Stimulated activated naive B cell treated with anti-CD40 and anti-IgM and Interleukin-4, amounts not matched to agents 10 μg/mL and 1 μg/mL and 100 μg/mL, for 72 hours (primary cell): Measurements from ENCODE around the gene ABCA2.
A peak's percentile ranks its signal among the peaks of the same experiment; 100 is the strongest.

Experiments used
- ATAC-seq, 2 donors: fragments of 150-1000 bp; cut with Tn5 transposase; replicated peaks; 2 replicates each; pipeline ENCODE4 v1.10.0; 2021; ENCODE audit warnings: moderate library complexity in 1 of 2
- DNase-seq: peaks from one replicate; pipeline ENCODE4 v3.0.0; 2021
- H3K27ac Mint-ChIP-seq: one replicate; pipeline ENCODE4 v1.8.0; 2022; ENCODE audit warnings: mild to moderate bottlenecking, mixed read lengths
- H3K27me3 Mint-ChIP-seq, 2 donors: one replicate each; pipeline ENCODE4 v1.8.0; 2022; ENCODE audit warnings: mixed read lengths in 2 of 2
- H3K36me3 Mint-ChIP-seq, 2 donors: one replicate each; pipeline ENCODE4 v1.8.0; 2022; ENCODE audit warnings: mixed read lengths in 2 of 2, mild to moderate bottlenecking in 1 of 2
- H3K4me1 Mint-ChIP-seq, 2 donors: one replicate each; pipeline ENCODE4 v1.8.0; 2022; ENCODE audit warnings: mixed read lengths in 2 of 2, mild to moderate bottlenecking in 1 of 2
- H3K4me3 Mint-ChIP-seq, 2 donors: one replicate each; pipeline ENCODE4 v1.8.0; 2022; ENCODE audit warnings: mild to moderate bottlenecking in 2 of 2, mixed read lengths in 2 of 2, moderate library complexity in 1 of 2
- H3K9me3 Mint-ChIP-seq, 2 donors: one replicate each; pipeline ENCODE4 v1.8.0; 2022; ENCODE audit warnings: mixed read lengths in 2 of 2, mild to moderate bottlenecking in 1 of 2

Gene ABCA2

DNA sequence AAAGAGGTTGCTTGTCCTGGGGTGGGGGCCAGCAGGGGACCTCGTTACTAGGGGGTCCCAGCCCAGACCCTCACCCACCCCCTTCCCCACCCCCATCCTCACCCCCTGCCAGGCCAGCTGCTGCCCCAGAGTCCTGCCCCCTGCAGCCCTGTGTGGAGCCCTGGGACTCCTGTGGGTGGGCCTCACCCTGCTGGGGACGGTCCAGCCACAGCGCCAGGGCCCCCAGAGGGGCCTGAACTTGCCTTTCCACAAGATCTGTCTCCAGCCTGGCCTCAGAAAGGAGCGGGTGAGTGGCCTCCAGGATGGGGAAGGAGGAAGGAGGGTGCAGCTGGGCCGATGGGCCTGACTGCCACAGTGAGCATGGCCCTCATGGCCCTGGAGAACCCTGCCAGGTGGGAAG is 58.3 kb downstream of the ABCA2 start:
- Mint-ChIP-seq H3K27ac (peak overlapping the region; percentile 47), H3K27me3 (peaks cover 18 to 32% of the 10 kb centered on the region in 2 donors), H3K4me1 (peaks cover 8 to 11% of the 10 kb centered on the region in 2 donors), H3K9me3 (no peaks in the 10 kb centered on the region), H3K4me3 (no peak overlapping the region), H3K36me3 (no peaks in the 10 kb centered on the region)
- DNase-seq (no peak), ATAC-seq (no peak)

GRCh38 chr9:136969150-136969549 is 58.9 kb downstream of the ABCA2 start:
- no peaks in the 10 kb centered on the region for H3K9me3 Mint-ChIP-seq
- no peak for ATAC-seq
- no peaks in the 10 kb centered on the region for H3K36me3 Mint-ChIP-seq
- H3K27me3 Mint-ChIP-seq: peaks cover 18 to 30% of the 10 kb centered on the region in 2 donors
- no peak for DNase-seq
- H3K4me3 Mint-ChIP-seq: no peak overlapping the region
- H3K27ac Mint-ChIP-seq: no peak overlapping the region
- H3K4me1 Mint-ChIP-seq: peaks cover 8 to 11% of the 10 kb centered on the region in 2 donors

- H3K4me3 Mint-ChIP-seq: no peak overlapping the region
- DNase-seq (no peak), ATAC-seq (no peak)
- H3K9me3 Mint-ChIP-seq: no peaks in the 10 kb centered on the region
- H3K27me3 Mint-ChIP-seq: peaks cover 18 to 30% of the 10 kb centered on the region in 2 donors
- H3K27ac Mint-ChIP-seq: no peak overlapping the region
- H3K4me1 Mint-ChIP-seq: peaks cover 8 to 11% of the 10 kb centered on the region in 2 donors
- H3K36me3 Mint-ChIP-seq: no peaks in the 10 kb centered on the region
These were observed 59.5 kb downstream of the ABCA2 start for GRCh38 chr9:136968333-136969127.

DNA sequence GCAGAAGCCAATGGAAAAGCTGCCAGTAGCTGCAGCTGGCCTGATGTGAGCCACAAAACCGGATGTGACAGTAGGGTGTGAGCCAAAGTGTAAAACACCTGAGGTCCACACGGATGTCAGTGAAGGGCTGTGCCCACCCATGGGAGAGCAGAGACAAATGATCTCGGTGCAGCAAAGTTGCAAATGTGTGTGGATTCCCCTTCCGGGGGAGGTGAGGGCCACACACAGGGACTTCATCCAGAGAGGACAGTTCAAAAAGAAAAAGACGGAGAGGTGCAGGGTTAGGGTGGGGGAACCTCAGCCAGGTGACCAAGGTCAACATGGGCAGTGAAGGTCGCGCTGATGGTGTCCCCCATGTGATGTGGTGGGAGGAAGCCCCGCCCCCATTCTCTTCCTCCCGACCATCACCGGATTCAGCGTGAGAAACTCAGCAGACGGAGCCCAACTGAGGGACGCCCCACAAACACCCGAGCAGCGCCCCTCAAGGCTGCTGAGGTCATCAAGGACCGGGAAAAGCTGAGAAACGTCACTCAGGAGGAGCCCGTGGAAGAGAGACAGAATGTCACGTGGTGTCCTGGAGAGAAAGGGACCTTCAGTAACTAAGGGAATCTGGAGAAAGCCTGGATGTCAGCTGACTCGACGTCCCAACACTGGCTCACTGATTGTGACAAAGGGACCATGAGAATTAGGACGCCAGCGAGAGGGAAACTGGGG is 62.1 kb downstream of the ABCA2 start:
- DNase-seq (no peak), ATAC-seq (peak in 1 of 2 donors; percentile 76)
- peaks cover 8 to 11% of the 10 kb centered on the region in 2 donors for H3K4me1 Mint-ChIP-seq
- peaks cover 18 to 31% of the 10 kb centered on the region in 2 donors for H3K27me3 Mint-ChIP-seq
- H3K9me3 Mint-ChIP-seq: no peaks in the 10 kb centered on the region
- peak overlapping the region in 1 of 2 donors; percentile 61 for H3K4me3 Mint-ChIP-seq
- H3K27ac Mint-ChIP-seq: peak overlapping the region; percentile 16
- H3K36me3 Mint-ChIP-seq: no peaks in the 10 kb centered on the region

GRCh38 chr9:136964833-136965422 is 63.1 kb downstream of the ABCA2 start:
- H3K27ac Mint-ChIP-seq: no peak overlapping the region
- no peak for DNase-seq
- H3K4me3 Mint-ChIP-seq: no peak overlapping the region

GRCh38 chr9:136964171-136964689 is 63.8 kb downstream of the ABCA2 start:
- no peaks in the 10 kb centered on the region for H3K9me3 Mint-ChIP-seq
- peaks cover 13 to 20% of the 10 kb centered on the region in 2 donors for H3K27me3 Mint-ChIP-seq
- no peak for ATAC-seq
- DNase-seq: no peak
- peaks cover 7 to 11% of the 10 kb centered on the region in 2 donors for H3K4me1 Mint-ChIP-seq
- H3K27ac Mint-ChIP-seq: no peak overlapping the region
- no peaks in the 10 kb centered on the region for H3K36me3 Mint-ChIP-seq
- H3K4me3 Mint-ChIP-seq: no peak overlapping the region

More at GRCh38 chr9:136964833-136965422, 63.1 kb downstream of the ABCA2 start:
- Mint-ChIP-seq H3K4me1 (peaks cover 7 to 11% of the 10 kb centered on the region in 2 donors), H3K36me3 (no peaks in the 10 kb centered on the region), H3K27me3 (peaks cover 14 to 24% of the 10 kb centered on the region in 2 donors), H3K9me3 (no peaks in the 10 kb centered on the region)
- ATAC-seq: no peak

DNA sequence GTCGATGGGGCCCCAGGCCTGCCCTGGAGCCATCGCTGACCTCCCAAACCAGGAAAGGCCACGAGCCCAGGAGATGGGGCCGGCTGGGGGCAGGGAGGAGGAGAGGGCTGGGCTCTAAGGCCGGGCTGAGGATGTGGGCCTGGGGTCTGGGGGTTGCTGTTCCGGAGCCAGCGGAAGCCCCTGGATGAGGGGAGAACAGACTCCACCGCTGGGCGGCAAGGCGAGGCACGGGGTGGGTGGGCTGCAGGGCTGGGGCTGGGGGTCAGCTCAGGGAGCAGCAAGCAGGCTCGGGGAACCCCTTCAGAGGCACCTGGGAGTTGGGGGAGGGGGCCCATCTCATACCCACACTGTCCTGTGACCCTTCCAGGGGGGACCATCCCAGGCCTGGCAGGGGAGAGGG is 64.3 kb downstream of the ABCA2 start:
- H3K36me3 Mint-ChIP-seq: peaks cover 0 to 2% of the 10 kb centered on the region in 2 donors
- no peaks in the 10 kb centered on the region for H3K9me3 Mint-ChIP-seq
- peaks cover 7 to 11% of the 10 kb centered on the region in 2 donors for H3K4me1 Mint-ChIP-seq
- ATAC-seq (no peak), DNase-seq (no peak)
- H3K4me3 Mint-ChIP-seq: no peak overlapping the region
- no peak overlapping the region for H3K27ac Mint-ChIP-seq
- H3K27me3 Mint-ChIP-seq: peaks cover 18 to 23% of the 10 kb centered on the region in 2 donors

DNA sequence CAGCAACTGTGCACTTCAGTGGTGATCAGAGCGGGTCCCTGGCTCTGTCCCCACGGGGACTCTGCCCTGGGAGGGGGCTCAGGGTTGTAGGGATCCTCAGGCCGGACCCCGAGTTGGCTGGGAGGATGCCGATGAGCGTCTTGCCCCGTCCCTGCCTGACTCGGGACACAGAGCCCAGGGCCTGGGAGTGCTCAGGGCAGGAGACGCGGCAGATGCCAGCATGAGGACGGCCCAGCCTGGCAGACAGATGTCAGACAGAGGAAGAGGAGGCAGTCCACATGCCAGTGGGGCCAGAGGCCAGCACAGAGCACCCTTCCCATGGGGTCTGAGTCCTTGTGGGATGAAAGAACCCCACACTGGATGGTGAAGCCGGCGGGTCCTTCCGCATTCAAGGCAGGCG is 64.7 kb downstream of the ABCA2 start:
- ATAC-seq (no peak), DNase-seq (no peak)
- Mint-ChIP-seq H3K27me3 (peaks cover 20 to 24% of the 10 kb centered on the region in 2 donors), H3K4me3 (no peak overlapping the region), H3K36me3 (peaks cover 0 to 3% of the 10 kb centered on the region in 2 donors), H3K27ac (no peak overlapping the region), H3K9me3 (no peaks in the 10 kb centered on the region), H3K4me1 (peaks cover 7 to 11% of the 10 kb centered on the region in 2 donors)

DNA sequence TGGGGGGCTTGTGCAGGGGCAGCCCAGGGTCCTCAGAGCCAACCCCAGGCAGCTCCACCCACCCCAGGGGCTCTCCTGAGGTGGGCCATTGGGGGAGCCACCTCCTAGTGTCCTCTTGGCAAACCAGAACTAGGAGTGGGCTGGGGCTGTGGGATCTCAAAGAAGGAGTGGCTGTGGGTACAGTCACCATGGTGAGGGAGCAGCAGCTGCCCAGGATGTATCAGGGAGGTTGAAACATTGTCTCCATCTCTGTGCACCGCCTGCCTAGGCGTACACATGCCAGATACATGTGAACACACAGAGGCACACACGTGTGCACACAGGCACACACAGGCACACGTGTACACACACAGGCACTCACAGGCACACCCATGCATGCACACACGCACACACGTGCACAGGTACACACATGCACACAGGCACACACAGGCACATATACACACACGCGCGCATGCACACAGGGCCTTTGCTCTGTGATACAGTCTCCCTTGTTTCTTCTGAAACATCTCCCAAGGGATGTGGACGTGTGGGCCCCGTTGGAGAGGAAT is 65.3 kb downstream of the ABCA2 start:
- Mint-ChIP-seq H3K4me1 (peaks cover 7 to 11% of the 10 kb centered on the region in 2 donors), H3K27me3 (peaks cover 20% of the 10 kb centered on the region in 2 donors), H3K9me3 (no peaks in the 10 kb centered on the region), H3K4me3 (no peak overlapping the region), H3K36me3 (peaks cover 0 to 3% of the 10 kb centered on the region in 2 donors), H3K27ac (no peak overlapping the region)
- DNase-seq (no peak), ATAC-seq (no peak)

GRCh38 chr9:136962163-136962562 is 65.9 kb downstream of the ABCA2 start:
- Mint-ChIP-seq H3K4me3 (no peak overlapping the region), H3K4me1 (peaks cover 7 to 11% of the 10 kb centered on the region in 2 donors), H3K27ac (no peak overlapping the region), H3K9me3 (no peaks in the 10 kb centered on the region), H3K27me3 (peaks cover 18 to 20% of the 10 kb centered on the region in 2 donors), H3K36me3 (peaks cover 0 to 3% of the 10 kb centered on the region in 2 donors)
- no peak for ATAC-seq
- no peak for DNase-seq

DNA sequence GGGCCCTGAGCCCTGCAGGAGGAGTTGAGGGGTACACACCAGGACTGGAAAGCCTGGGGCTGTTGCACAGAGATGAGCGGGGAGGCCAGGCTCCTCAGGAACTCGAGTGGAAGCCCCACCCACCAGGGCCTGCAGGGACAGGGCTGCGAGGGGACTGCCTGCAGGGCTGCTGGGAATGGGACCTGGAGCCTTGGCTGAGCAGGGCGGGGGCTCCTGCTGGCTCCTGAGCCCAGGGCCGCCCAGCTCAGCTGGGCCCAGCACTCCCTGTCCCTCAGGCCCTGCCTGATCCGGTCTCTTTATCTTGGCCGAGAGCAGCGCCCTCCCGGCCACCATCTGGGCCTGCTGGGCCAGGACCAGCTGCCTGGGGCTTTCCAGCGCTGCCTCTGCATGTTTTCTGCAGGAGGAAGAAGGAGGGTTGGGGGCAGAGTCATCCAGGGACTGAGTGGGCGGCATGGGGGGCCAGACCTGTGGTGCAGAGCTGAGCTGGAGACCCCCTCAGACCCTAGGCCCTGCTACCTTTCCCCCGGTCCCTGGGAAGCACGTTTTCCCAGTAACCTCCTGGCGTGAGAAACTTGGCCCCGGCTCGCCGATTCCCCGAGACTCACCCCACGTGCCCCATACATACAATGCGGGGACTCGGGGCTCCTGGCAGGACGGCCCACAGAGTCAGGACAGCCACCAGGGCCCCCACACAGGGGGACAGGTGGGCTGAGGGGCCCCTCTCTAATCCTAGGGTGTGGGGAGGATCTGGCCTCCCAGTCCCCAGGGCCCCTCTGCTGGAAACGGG is 66.6 kb downstream of the ABCA2 start:
- Mint-ChIP-seq H3K27me3 (peaks cover 20% of the 10 kb centered on the region in 2 donors), H3K9me3 (peaks cover 4% of the 10 kb centered on the region in 2 donors), H3K36me3 (peaks cover 3 to 4% of the 10 kb centered on the region in 2 donors), H3K4me1 (peaks cover 7 to 10% of the 10 kb centered on the region in 2 donors), H3K27ac (no peak overlapping the region), H3K4me3 (no peak overlapping the region)
- ATAC-seq: no peak
- DNase-seq: no peak

DNA sequence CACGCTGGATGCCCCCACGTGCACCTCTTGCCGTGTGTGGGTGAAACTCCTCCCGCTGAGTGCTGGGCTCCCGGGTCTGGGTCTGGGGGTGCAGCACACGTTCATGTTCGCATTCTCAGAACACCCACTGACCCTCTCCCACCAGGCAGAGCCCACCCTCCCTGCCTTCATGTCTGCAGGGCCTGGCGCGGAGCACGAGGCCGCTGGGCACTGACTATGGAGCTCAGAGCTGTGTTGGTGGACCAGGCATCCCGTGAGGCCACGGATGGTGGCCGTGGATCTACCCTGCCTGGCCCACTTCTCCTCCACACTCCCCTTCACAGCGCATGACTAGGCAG is 67.1 kb downstream of the ABCA2 start:
- ATAC-seq (no peak), DNase-seq (no peak)
- peaks cover 17 to 20% of the 10 kb centered on the region in 2 donors for H3K27me3 Mint-ChIP-seq
- H3K36me3 Mint-ChIP-seq: peaks cover 3 to 5% of the 10 kb centered on the region in 2 donors
- H3K27ac Mint-ChIP-seq: no peak overlapping the region
- peaks cover 3 to 4% of the 10 kb centered on the region in 2 donors for H3K4me1 Mint-ChIP-seq
- H3K4me3 Mint-ChIP-seq: no peak overlapping the region
- peaks cover 6% of the 10 kb centered on the region in 2 donors for H3K9me3 Mint-ChIP-seq

DNA sequence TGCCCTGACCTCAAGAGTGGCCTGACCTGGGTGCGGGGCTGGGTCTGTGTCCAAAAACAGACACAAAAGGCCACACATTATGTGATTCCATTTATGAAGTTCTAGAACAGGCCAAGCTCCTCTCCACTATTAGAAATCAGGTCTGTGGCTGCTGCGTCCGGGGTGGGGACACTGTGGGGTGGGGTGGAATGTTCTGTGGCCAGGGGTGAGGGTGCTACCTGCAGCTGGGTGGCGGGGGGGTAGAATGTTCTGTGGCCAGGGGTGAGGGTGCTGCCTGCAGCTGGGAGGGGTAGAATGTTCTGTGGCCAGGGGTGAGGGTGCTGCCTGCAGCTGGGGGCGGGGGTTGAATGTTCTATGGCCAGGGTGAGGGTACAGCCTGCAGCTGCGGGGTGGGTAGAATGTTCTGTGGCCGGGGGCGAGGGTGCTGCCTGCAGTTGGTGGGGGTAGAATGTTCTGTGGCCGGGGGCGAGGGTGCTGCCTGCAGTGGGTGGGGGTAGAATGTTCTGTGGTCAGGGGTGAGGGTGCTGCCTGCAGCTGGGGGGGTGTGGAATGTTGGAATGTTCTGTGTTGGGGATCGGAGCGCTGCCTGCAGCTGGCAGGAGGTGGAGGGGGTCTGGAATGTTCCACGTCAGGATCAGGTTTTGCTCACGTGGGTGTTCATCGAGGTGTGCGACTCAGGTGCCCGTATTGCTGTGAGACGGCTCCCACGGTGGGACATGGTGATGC is 67.7 kb downstream of the ABCA2 start:
- ATAC-seq: no peak
- Mint-ChIP-seq H3K27ac (no peak overlapping the region), H3K27me3 (peaks cover 13 to 16% of the 10 kb centered on the region in 2 donors), H3K36me3 (peaks cover 3 to 5% of the 10 kb centered on the region in 2 donors), H3K9me3 (peaks cover 6% of the 10 kb centered on the region in 2 donors), H3K4me3 (no peak overlapping the region), H3K4me1 (no peaks in the 10 kb centered on the region)
- DNase-seq: no peak
